Cardiac fibroblast (primary cell): ENCODE data around the gene NRP1.
A peak's percentile ranks its signal among the peaks of the same experiment; 100 is the strongest.

Experiments
- DNase-seq, 2 donors: peaks; one replicate each; pipeline versions ENCODE4 v3.0.0 to v3.0.0-alpha.2; 2010; ENCODE audit warnings: low read depth in 2 of 2
- H3K4me3 ChIP-seq, 2 donors: replicated peaks in 1 of 2; 1 replicate in 1 of 2; 2 replicates in 1 of 2; pipeline ENCODE4 v1.5.1; 2011; ENCODE audit warnings: low read depth in 2 of 2, low read length in 2 of 2, mild to moderate bottlenecking in 2 of 2, moderate library complexity in 1 of 2
- CTCF ChIP-seq: IDR thresholded peaks from one replicate; pipeline ENCODE4 v1.5.1; 2011; ENCODE audit warnings: low read depth, mild to moderate bottlenecking, low read length, inconsistent platforms

Gene NRP1

GRCh38 chr10:33376476-33376875 is 42.0 kb upstream of the NRP1 start:
- no peak overlapping the region for H3K4me3 ChIP-seq
- no peak for TF ChIP-seq CTCF
- DNase-seq, result no peak

- no peak for TF ChIP-seq CTCF
- no peak for DNase-seq
- no peak overlapping the region for H3K4me3 ChIP-seq
These were observed 38.8 kb upstream of the NRP1 start for GRCh38 chr10:33373263-33373662.

GRCh38 chr10:33371234-33371633 is 36.8 kb upstream of the NRP1 start:
- TF ChIP-seq CTCF, result no peak
- DNase-seq, result no peak

GRCh38 chr10:33370434-33370930 is 36.0 kb upstream of the NRP1 start:
- H3K4me3 ChIP-seq, result no peak overlapping the region
- DNase-seq, result peak in 1 of 2 donors; percentile 21
- TF ChIP-seq CTCF, result no peak

More at GRCh38 chr10:33371234-33371633, 36.8 kb upstream of the NRP1 start:
- H3K4me3 ChIP-seq, result no peak overlapping the region

GRCh38 chr10:33368086-33368485 is 33.6 kb upstream of the NRP1 start:
- no peak for TF ChIP-seq CTCF
- DNase-seq, result no peak
- no peak overlapping the region for H3K4me3 ChIP-seq

GRCh38 chr10:33365871-33366411 is 31.5 kb upstream of the NRP1 start:
- no peak for TF ChIP-seq CTCF
- peak; percentile 72 to 98 for DNase-seq
- H3K4me3 ChIP-seq, result no peak overlapping the region

- no peak overlapping the region for H3K4me3 ChIP-seq
- no peak for DNase-seq
- no peak for TF ChIP-seq CTCF
These were observed 30.8 kb upstream of the NRP1 start for GRCh38 chr10:33365301-33365700.
